Measurements from ENCODE around the gene CHST11.
A peak's percentile ranks its signal among the peaks of the same experiment; 100 is the strongest.
"Not testable (repeated sequence)": the region's sequence is repeated elsewhere in the genome, so short reads cannot be mapped to it uniquely, and the experiment has no call there.

Gene CHST11

GRCh38 chr12:104611671-104612070 is 154.9 kb downstream of the CHST11 start:
- no peak for DNase-seq

DNA sequence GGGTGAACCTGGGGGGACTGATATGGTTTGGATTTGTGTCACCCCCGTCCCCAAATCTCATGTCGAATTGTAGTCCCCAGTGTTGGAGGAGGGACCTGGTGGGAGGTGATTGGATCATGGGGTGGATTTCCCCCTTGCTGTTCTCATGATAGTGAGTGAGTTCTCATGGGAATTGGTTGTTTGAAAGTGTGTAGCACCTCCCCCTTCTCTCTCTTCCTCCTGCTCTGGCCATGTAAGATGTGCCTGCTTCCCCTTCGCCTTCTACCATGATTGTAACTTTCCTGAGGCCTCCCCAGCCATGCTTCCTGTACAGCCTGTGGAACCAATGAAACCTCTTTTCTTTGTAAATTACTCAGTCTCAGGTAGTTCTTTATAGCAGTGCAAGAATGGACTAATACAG is 156.6 kb downstream of the CHST11 start:
- not testable (repeated sequence) for DNase-seq

GRCh38 chr12:104615048-104615561 is 158.4 kb downstream of the CHST11 start:
- no peak for DNase-seq

- no peak for DNase-seq
These were observed 161.9 kb downstream of the CHST11 start for GRCh38 chr12:104618691-104619090.

- DNase-seq = no peak
These were observed 162.6 kb downstream of the CHST11 start for GRCh38 chr12:104619305-104619704.

DNA sequence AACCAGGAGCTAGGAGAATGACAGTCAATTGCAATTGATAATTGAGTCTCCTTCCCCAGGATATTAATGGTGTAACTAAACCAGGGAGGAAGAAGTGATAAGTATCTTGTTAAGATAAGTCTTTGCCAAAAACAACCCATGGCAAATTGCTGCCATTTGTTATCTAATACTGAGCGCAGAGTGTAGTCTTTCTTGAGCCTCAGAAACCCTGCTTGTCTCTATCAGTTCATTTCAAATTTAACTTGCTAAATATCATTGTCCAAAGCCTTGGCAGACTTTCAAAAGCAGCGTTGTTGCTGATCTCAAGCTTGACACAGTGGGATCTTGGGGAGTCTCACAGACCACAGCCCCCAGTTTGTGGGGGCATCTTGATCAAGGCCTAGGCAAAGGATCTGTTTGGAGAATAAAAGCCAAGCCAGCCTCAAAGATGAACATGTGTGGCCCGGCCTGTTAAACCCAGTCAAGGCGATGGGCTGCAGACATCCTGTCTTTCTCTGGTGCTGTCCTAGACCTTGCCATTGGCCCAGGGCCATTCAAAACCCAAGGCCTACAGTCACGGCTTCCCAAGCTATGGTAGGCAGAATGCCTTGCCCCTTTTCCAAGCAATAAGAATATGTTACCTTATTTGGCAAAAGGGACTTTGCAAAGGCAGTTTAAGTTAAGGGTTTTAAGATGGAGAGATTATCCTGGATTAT is 164.2 kb downstream of the CHST11 start:
- no peak for DNase-seq

DNA sequence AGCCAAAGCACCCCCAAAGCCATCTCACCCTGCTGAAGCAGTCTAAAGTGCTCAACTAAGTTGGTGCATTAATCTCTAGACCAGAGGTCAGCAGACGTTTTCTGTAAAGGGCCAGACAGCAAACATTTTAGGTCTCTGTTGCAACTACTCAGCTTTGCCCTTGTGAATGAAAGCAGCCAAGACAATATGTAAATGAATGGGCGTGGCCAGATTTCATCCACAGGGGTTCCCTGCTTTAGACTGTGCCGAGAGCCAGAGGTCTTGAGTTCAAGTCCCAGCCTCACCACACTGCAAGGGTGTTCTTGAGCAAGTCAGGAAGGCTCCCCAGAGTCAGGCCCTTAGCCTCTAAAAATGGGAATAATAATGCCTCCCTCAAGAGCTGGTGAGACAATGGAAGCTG is 166.2 kb downstream of the CHST11 start:
- no peak for DNase-seq

GRCh38 chr12:104623883-104624282 is 167.1 kb downstream of the CHST11 start:
- DNase-seq = no peak

DNA sequence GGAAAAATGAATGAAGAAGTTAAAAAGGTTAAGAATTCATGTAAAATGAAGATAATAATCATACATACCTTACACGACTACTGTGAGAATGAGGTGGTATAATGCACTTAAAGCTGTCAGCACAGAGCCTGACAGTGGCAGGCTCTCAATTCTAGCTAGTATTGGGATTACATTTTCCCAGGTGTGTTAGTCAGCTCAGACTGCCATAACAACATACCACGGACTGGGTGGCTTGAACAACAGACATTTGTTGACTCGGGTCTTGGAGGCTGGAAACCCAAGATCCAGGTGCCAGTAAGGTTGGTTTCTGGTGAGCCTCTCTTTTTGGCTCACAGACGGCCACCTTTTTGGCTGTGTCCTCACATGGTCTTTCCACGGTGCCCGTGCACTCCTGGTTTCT is 167.8 kb downstream of the CHST11 start:
- no peak for DNase-seq

DNA sequence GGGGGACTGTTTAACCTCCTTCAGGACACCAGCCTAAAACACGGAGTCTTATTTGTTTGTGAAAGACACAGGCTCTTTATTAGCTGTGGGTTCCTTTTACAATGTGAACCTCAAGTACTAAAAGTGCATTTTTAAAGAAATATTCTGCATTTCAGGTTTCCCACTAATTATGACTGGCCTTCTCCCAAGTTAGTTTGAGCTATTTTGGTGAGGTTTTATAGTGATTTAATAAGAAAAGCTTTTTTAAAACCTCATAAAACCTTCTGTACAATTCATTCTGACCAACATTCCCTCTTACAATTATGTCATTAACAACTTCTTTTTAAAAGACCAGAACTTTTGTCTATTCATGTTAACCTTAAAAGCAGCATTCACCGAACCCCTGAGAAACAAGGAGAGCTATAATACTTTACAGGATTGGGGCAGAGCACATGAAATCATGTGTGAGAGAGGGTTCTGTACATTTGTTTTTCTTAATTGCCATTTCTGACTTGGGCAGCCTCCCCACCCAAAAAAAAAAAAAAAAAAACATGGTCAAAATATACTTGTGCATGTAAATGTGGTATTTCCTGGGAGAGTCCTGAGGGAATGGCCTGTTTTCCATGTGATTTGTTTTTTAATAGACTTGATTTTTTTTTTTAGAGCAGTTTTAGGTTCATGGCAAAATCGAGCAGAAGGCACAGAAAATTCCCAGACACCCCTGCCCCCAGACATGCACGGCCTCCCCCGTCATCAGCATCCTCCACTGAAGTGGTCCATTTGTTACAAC is 169.5 kb downstream of the CHST11 start:
- DNase-seq = no peak

DNA sequence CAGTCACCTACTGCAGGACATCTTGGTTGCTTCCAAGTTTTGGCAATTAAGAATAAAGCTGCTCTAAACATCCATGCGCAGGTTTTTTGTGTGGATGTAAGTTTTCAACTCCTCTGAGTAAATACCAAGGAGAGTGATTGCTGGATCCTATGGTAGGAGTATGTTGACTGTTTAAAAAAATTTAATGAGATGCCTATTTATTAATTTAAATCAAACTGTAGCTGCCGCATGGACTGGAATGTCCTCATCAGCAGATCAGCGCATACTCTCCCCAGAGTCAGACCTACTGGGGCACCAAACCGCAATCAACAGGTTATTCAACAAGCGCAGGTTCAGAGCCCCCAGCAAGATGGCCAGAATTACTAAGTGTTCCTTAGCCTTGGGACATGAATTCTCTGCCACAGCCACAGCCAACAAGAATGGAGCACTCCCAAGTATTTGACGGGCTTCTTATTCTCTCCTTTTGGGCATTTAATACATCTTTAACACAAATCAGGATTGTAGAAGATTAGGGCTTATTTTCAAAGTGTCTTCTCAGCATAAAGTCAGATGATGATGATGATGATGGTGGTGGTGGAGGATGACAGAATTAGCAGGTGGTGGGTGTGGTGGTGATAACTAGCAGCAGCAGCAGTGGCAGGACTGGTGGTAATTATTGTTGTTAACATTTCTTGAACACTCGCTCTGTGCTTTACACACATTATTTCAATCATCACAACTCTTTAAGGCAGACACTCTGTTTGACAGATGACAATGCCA is 170.7 kb downstream of the CHST11 start:
- no peak for DNase-seq

- no peak for DNase-seq
These were observed 171.5 kb downstream of the CHST11 start for GRCh38 chr12:104627990-104628830.

- no peak for DNase-seq
These were observed 172.0 kb downstream of the CHST11 start for GRCh38 chr12:104628831-104629135.

GRCh38 chr12:104630230-104630670 is 173.5 kb downstream of the CHST11 start:
- peak; percentile 80 for DNase-seq

DNA sequence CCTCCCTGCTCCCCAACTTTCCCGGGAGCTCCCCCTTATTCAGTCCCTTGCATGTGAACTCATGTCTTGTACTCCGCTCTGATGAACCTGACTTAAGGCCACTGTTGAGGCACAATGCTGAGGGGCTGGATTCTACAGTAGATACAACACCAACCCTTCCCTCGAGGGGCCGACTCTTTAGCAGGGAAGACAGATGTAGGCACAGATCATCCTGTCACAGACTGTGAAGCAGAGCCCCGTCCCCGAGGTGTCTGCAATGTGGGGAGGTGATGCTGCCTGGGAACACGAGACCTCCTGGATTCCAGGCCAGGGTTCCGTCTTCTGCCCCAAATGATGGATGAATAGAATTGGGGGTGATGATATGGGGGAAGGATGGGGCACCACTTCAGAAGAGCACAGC is 175.1 kb downstream of the CHST11 start:
- no peak for DNase-seq

- DNase-seq = no peak
These were observed 176.0 kb downstream of the CHST11 start for GRCh38 chr12:104632724-104633201.

DNA sequence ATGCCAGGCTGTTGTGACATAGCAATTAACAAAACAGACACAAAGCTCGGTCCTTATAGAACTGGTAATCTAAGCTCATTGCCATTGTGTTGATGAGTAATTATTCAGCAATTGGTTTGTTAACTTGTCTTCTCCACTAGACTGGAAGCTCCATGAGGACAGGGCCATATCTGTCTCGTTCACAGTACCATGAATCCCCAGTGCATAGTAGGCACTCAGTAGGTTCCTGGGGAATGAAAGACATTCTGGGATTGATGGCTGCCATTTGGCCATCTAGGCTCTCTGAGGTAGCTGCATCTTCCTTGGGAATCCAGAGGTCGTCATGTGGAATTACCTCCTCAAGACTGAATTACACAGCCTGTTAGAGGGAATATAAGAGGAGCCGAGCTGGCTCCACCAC is 177.3 kb downstream of the CHST11 start:
- DNase-seq = no peak

GRCh38 chr12:104634852-104635251 is 178.1 kb downstream of the CHST11 start:
- DNase-seq = no peak

- no peak for DNase-seq
These were observed 179.0 kb downstream of the CHST11 start for GRCh38 chr12:104635607-104636343.

DNA sequence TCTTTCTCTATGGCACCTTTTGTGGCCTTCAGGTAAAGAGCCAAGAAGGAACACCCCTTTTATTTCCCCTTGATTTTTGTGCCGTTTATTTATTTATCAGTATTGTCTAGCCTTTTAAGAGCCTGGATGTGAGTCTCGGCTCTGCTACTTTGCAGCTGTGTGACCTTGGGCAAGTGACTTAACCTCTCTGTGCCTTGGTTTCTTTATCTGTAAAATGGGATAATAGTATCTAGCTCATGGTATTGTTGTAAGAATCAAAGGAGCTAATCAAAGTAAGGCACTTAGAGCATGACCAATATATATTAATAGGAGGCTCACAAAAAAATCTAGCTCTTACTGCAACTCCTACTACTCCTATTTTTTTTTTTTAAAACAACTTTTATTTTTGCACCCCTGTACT is 179.7 kb downstream of the CHST11 start:
- no peak for DNase-seq

DNA sequence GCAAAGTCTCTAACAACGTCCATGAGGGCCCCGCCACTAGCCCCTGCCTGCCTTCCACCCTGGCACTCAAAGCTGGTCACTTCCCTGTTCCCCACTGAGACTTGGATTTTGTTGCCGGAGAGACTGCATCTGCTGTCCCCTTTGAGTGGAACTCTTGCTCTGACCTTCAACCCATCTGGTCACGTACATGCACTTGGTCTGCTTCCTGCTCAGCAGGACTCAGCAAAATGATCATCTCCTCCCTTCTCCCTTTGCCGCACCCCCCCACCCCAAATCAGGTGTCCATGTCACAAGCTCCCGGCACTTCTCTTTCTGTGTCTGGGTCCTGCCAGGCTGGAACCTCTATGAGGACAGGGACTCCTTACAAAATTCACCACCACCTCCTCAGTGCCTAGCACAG is 180.9 kb downstream of the CHST11 start:
- no peak for DNase-seq
